Left renal pelvis (tissue), 4 donors: Measurements from ENCODE around the gene COL5A1. TPM values are rescaled to one million over a fixed set of nuclear protein-coding genes. Genes with fewer than 3 reads are reported as not detected.
"Not testable (repeated sequence)": the region's sequence is repeated elsewhere in the genome, so short reads cannot be mapped to it uniquely, and the experiment has no call there.

Experiments
- DNase-seq, 4 donors: peaks; one replicate each; pipeline ENCODE4 v3.0.0-alpha.2; 2013; ENCODE audit warnings: low read depth in 4 of 4, low spot score in 3 of 4
- polyA plus RNA-seq, 4 donors: library from polyadenylated mRNA; unstranded; fragments of 120-200 nt; gene quantifications; one replicate each; pipeline ENCODE4 v1.2.1, GENCODE V29; 2013; ENCODE audit not compliant: insufficient read length in 4 of 4

The COL5A1 gene
- polyA plus RNA-seq, 4 donors: 90.9 to 424 (median 114) TPM

- DNase-seq: no peak
Measured at GRCh38 chr9:134653259-134654009, 11.8 kb downstream of the COL5A1 start.

- DNase-seq: no peak
Measured at GRCh38 chr9:134655101-134655500, 13.5 kb downstream of the COL5A1 start.

DNA sequence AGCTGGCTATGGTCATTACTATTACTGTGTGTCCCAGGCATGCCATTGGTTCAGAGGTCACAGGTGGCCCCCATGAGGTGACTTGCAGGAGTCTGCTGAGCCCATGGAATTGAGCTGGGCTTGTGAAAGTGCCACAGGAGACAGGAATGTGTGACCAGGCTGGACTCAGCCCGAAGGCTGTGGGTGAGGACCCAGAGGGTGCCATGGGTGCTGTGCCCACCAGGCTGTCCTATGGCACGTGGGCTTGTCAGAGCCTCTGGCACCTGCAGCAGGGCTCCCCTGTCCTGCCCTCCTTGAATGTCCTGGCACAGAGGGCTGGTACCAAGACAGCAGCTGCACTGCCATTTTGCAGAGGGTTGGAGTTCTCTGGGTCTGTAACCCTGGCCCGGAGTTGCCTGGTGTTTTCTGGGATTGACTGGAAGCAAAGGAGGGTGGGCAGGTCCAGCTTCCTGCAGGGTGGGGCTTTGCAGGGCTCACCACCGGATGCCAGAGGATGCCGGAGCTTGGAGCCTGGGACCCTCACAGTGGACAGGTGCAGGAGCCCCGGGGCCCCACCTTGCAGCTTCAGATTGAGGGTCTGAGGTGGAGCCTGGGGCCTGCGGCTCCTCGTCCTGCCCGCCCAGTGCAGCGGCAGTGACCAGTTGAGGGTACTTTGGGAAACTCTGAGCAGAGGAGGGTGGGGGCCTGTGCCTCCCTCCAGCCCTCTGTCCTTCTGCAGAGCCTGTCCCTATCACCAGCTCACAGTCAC is 14.2 kb downstream of the COL5A1 start:
- no peak for DNase-seq

DNA sequence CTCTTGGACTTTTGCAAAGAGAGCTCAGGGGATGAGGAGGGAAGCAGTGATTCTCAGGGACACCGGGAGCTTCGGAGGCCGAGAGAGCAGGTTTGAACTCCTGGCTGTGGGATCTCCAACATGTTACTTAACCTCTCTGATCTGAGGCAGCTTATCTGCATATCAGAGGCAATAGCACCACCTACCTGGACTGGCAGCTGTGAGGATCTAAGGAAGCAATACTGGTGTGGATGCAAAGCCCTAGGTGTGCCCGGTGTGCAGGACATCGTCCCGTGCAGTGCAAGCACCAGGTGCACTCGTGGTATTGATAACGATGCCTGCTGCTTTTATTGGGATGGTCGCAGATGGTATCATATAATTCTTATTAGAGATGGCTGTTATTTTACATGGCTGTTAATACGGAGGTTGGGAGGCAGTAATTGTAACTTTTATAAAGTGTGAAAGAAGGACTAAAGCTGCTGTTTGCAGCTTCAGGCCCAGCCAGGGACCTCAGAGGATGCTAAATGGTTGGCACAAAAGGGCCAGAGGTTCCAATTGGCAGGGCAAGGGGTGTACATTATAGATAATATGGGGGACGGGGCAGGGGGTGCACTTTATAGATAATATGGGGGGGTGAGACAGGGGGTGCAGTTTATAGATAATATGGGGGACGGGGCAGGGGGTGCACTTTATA is 14.9 kb downstream of the COL5A1 start:
- no peak for DNase-seq

DNA sequence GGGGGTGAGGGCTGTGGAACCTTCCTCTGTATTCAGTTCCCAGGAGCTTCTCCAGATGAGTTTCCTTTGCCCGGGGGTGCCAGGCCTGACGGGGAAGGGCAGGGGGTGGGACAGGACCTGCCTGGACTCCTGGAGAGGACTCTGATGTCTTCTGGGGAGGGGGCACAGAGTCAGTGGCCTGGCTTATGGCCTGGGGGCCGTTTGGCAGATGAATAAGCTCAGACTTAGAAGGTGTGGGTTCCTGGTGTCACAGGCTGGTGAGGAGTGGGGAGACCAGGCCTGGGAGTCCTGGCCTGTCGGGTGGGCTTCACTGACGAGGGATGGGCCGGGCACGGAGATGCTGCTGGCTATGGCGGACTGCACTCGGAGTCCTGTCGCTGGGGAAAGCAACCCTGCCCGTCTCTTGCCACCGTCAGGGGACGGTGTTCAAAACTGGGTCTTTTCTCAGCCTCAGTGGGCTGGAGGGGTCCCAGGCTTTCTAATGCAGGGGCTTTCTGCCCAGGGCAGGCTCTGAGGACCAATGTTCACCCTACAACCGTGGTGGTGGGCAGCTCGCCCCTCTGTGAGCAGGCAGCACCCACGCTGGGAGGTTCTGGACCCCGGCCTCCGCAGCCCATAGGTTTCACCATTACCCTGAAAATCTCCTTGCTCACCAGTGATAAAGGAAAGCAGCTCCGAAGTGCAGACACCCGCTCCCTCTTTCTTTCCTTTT is 16.2 kb downstream of the COL5A1 start:
- no peak for DNase-seq

GRCh38 chr9:134658378-134658955 is 16.9 kb downstream of the COL5A1 start:
- no peak for DNase-seq

DNA sequence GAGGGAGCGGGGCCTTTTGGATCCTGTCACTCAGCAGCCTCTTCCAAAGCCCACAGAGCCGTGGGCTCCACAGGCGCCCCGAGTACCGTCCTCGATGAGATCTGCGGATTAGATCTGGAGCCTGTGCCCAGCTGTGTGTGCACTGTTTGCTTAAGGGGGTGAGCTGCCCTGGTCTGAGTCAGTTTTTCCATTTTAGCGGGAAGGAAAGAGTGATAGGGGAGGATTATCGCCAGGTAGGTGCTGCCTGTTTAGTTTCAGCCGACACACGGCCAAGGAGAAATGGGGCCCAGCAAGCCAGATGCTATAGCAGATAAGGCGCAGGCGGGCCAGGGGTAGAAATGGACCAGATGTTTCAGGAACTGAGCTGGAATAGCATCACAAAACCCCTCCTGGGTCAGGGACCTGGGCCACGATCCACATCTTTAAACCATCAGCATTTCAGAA is 18.1 kb downstream of the COL5A1 start:
- DNase-seq: no peak

- no peak for DNase-seq
Measured at GRCh38 chr9:134660407-134660806, 18.8 kb downstream of the COL5A1 start.

DNA sequence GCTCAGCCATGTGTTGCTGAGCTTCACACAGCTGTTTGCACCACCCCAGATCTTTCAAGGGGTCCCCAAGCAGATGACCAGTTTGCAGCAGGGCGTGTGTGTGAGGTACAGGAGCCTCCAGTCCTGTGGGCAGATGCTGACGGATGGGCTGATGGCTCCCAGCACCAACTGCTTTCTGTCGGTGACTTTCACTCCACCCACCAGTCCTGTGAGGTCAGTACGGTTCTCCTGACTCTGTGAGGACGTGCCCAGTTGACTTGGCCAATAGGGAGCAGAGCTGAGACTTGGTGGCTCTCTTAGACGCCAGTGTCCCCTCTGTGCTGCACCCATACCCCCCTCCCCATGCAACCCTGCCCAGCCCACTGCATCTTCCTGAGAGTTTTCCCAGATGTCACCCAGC is 19.7 kb downstream of the COL5A1 start:
- DNase-seq: no peak

GRCh38 chr9:134661791-134662142 is 20.2 kb downstream of the COL5A1 start:
- no peak for DNase-seq

GRCh38 chr9:134662143-134662876 is 20.7 kb downstream of the COL5A1 start:
- DNase-seq: no peak

- no peak for DNase-seq
Measured at GRCh38 chr9:134663084-134663483, 21.5 kb downstream of the COL5A1 start.

DNA sequence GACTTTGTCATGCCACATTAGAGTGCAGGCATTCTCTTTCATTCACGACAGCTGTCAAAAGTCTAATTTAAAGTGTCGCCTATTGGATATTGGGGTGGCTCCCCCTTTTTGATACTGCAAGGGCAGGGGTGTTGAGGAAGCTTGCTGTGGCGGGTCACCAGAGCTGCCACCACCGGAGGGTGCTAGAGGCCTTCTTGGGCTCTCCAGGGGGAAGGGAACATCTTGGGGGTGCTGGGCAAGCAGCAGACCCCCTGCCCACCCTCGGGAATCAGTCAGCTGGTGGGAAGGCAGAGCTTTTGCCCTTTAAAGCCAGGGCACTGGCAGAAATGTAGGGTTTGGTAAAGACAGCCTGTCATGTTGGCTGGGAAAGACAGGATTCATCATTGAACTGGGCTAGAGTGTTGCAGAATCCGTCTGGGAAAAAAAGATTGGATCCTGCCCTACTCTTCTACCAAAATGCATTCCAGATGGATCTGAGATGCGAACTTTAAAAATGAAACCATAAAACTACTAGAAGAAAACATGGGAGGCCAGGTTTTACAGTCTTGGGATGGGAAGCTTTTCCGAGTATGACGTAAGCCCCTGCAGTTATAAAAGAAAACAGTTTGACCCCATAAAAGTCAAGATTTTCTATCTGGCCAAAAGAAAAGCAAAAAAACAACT is 22.3 kb downstream of the COL5A1 start:
- DNase-seq: no peak

GRCh38 chr9:134664446-134664845 is 22.8 kb downstream of the COL5A1 start:
- DNase-seq: no peak

DNA sequence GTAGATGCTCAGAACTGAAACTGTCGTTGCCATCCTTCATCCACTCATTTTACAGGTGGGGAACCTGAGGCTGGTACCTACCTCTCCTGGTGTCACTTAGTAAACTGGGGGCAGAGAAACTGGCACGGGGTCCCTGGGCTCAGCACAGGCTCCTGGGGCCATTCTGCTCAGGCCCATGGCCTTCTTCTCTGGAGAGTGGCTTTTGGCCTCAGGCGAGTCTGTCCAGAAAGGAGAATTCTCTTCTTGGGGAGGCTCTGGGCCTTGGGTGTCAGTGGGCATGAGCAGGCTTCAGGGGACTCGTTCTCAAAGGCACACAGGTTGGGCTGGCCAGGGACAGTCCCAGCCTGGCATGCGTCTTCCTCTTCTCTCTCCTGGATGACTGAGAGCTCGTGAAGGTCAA is 24.6 kb downstream of the COL5A1 start:
- DNase-seq: no peak

- DNase-seq: no peak
Measured at GRCh38 chr9:134666831-134667230, 25.2 kb downstream of the COL5A1 start.

DNA sequence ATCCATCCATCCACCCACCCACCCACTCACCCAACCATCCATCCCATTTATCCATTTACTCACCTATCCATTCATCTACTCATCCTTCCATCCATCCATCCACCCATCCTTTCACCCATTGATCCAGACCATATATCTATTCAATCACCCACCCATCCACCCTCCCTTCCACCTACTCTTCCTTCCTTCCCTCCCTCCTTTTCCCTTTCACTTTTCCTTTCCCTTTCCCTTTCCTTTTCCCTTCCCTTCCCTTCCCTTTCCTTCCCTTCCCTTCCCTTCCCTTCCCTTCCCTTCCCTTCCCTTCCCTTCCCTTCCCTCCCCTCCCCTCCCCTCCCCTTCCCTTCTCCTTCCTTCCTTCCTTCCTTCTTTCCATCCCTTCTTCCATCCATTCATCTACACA is 27.4 kb downstream of the COL5A1 start:
- DNase-seq: not testable (repeated sequence)

GRCh38 chr9:134669399-134669955 is 27.9 kb downstream of the COL5A1 start:
- no peak for DNase-seq

- no peak for DNase-seq
Measured at GRCh38 chr9:134670042-134670525, 28.5 kb downstream of the COL5A1 start.
